K562 (cell line): Measurements from ENCODE around the gene TEX264. TPM values are rescaled to one million over a fixed set of nuclear protein-coding genes. Genes with fewer than 3 reads are reported as not detected.

Experiments
- ATAC-seq: fragments of 200-7000 bp; cut with Tn5 transposase; 3 replicates; pipeline ENCODE4 v1.9.1; 2020; ENCODE audit warnings: moderate library complexity
- BruUV-seq: library from RNA; stranded (reverse); fragments of 400-500 nt; replicated peaks from 2 replicates; lab custom pipeline; 2021; lab: Mats Ljungman, UMichigan
- CTCF ChIA-PET: fragments of 300-600 bp; formaldehyde crosslinking; extraction: SDS; loops from one replicate; lab custom pipeline; 2021; ENCODE audit warnings: low intra/inter-chr PET ratio; lab: Yijun Ruan, JAX
- POLR2A ChIA-PET: fragments of 300-600, 350-650 bp; sonication (Branson Sonifier 250); formaldehyde crosslinking; extraction: SDS; loops from one replicate; lab custom pipeline; 2021; ENCODE audit warnings: antibody characterized with exemption, inconsistent platforms; lab: Yijun Ruan, JAX
- DNase-seq, 4 experiments: peaks; one replicate each; pipeline versions ENCODE4 v3.0.0 to v3.0.0-alpha.2; 2011 to 2018; ENCODE audit warnings: low spot score in 3 of 4, mixed read lengths in 3 of 4; ENCODE audit errors: extremely low read depth in 1 of 4
- FAIRE-seq: peaks from 2 replicates; lab custom pipeline; 2011; peaks lifted over from hg19 to GRCh38; lab: Jason Lieb, UNC
- H2AFZ ChIP-seq: 2 replicates; pipeline ENCODE4 v1.6.0; 2011; ENCODE audit warnings: low read depth, low read length, control low read depth, inconsistent platforms
- H3K27ac ChIP-seq: fragments of 200-600 bp; 3 replicates; pipeline ENCODE4 v1.8.0; 2011; ENCODE audit warnings: low read depth, mild to moderate bottlenecking, control low read depth, inconsistent platforms, low read length, moderate library complexity, mixed read lengths; ENCODE audit errors: extremely low read depth
- H3K27me3 ChIP-seq, 2 experiments: fragments of 300-600 bp in 1 of 2; 2 replicates in 1 of 2; 3 replicates in 1 of 2; pipeline versions ENCODE4 v1.6.0 to v1.8.0; 2011; ENCODE audit warnings: inconsistent platforms in 2 of 2, low read length in 2 of 2, mild to moderate bottlenecking in 1 of 2, mixed read lengths in 1 of 2, moderate library complexity in 1 of 2; ENCODE audit not compliant: control insufficient read depth in 2 of 2, insufficient read depth in 2 of 2
- H3K36me3 ChIP-seq: fragments of 300-600 bp; 3 replicates; pipeline ENCODE4 v1.8.0; 2011; ENCODE audit warnings: mild to moderate bottlenecking, low read length, inconsistent platforms; ENCODE audit not compliant: control insufficient read depth, insufficient read depth
- H3K4me1 ChIP-seq, 2 experiments: fragments of 200-600 bp in 1 of 2; replicated peaks in 1 of 2; 2 replicates in 1 of 2; 3 replicates in 1 of 2; pipeline versions ENCODE4 v1.5.1 to v1.8.0; 2011; ENCODE audit warnings: inconsistent platforms in 2 of 2, low read length in 2 of 2, mild to moderate bottlenecking in 1 of 2, mixed read lengths in 1 of 2, moderate library complexity in 1 of 2; ENCODE audit not compliant: control insufficient read depth in 2 of 2, insufficient read depth in 2 of 2
- H3K4me2 ChIP-seq: 2 replicates; pipeline ENCODE4 v1.6.1; 2011; ENCODE audit warnings: low read length, control low read depth, inconsistent platforms, mixed read lengths; ENCODE audit not compliant: insufficient read depth
- H3K4me3 ChIP-seq: fragments of 200-600 bp; sonication (generic), shearing (Covaris generic); 2 replicates; pipeline ENCODE4 v1.5.1; 2016; ENCODE audit warnings: control low read depth, inconsistent platforms
- H3K79me2 ChIP-seq: fragments of 200-600 bp; 3 replicates; pipeline ENCODE4 v1.8.0; 2011; ENCODE audit warnings: low read length, inconsistent platforms; ENCODE audit not compliant: control insufficient read depth, insufficient read depth
- H3K9ac ChIP-seq, 2 experiments: 2 replicates each; pipeline versions ENCODE4 v1.6.0 to v1.6.1; 2011; ENCODE audit warnings: low read depth in 2 of 2, low read length in 2 of 2, control low read depth in 1 of 2, inconsistent platforms in 1 of 2, mild to moderate bottlenecking in 1 of 2, mixed read lengths in 1 of 2; ENCODE audit not compliant: insufficient read depth in 1 of 2
- H3K9me1 ChIP-seq: one replicate; pipeline ENCODE4 v1.6.0; 2011; ENCODE audit warnings: inconsistent platforms, mild to moderate bottlenecking, low read length, moderate library complexity; ENCODE audit not compliant: control insufficient read depth, insufficient read depth
- H3K9me3 ChIP-seq: replicated peaks from 2 replicates; pipeline ENCODE4 v1.5.1; 2011; ENCODE audit warnings: low read depth, low read length, inconsistent platforms; ENCODE audit not compliant: control insufficient read depth, insufficient read depth
- H4K20me1 ChIP-seq: replicated peaks from 2 replicates; pipeline ENCODE4 v1.6.1; 2011; ENCODE audit warnings: low read length, inconsistent platforms, mixed read lengths; ENCODE audit not compliant: control insufficient read depth, insufficient read depth
- CREB3L1 ChIP-seq: fragments of 450-650 bp; IDR thresholded peaks from 2 replicates; pipeline ENCODE4 v1.6.1; 2014; ENCODE audit warnings: low read depth, mild to moderate bottlenecking, moderate library complexity, borderline replicate concordance
- NFIC ChIP-seq: fragments of 450-650 bp; IDR thresholded peaks from 2 replicates; pipeline ENCODE4 v1.6.1; 2017; ENCODE audit warnings: mild to moderate bottlenecking, inconsistent platforms
- THRA ChIP-seq: fragments of 450-650 bp; IDR thresholded peaks from 2 replicates; pipeline ENCODE4 v1.6.1; 2017; ENCODE audit warnings: mild to moderate bottlenecking, moderate library complexity
- ZC3H11A ChIP-seq: IDR thresholded peaks from 2 replicates; pipeline ENCODE4 v1.6.1; 2012; ENCODE audit warnings: low read depth, low read length, improper control_type of control experiment
- ZNF586 ChIP-seq: fragments of 450-650 bp; formaldehyde crosslinking; conservative IDR thresholded peaks from 2 replicates; pipeline ENCODE4 v1.4.0; 2020; ENCODE audit warnings: mild to moderate bottlenecking, moderate library complexity
- ZNF75A ChIP-seq: fragments of 450-650 bp; formaldehyde crosslinking; IDR thresholded peaks from 2 replicates; pipeline ENCODE4 v1.4.0; 2020; ENCODE audit warnings: mild to moderate bottlenecking
- WGBS: fragments of 100-300 bp; shearing (Covaris generic); methylation state at CpG from one replicate; pipeline ENCODE4 v1.1.6; 2016; ENCODE audit warnings: low coverage, mixed read lengths; ENCODE audit not compliant: insufficient coverage; ENCODE audit errors: missing lambda C conversion rate; 5-methylcytosine and 5-hydroxymethylcytosine counted together
- in situ Hi-C: fragments of 300-500 bp; cut with MboI; formaldehyde crosslinking; loops from 4 replicates; pipeline ENCODE4 v1.15.0; 2018; ENCODE audit warnings: inconsistent platforms, mixed read lengths
- intact Hi-C: fragments of 100-400 bp; cut with micrococcal nuclease; formaldehyde crosslinking; loops from 2 replicates; pipeline ENCODE4 v1.14.2; 2022
- polyA plus RNA-seq, 8 experiments: library from polyadenylated mRNA; depleted of rRNA in 4 of 8; stranded (reverse) in 5 of 8; unstranded in 3 of 8; fragments of >200 nt; fragmentation: Nextera tagmentation in 2 of 8; fragmentation: Illumina TruSeq in 1 of 8; extraction: Ambion mirVana in 2 of 8; extraction: Trizol in 1 of 8; gene quantifications; 2 replicates each; pipeline versions ENCODE4 v1.2.1 to v1.2.3, GENCODE V29; 2011 to 2014; ENCODE audit warnings: inconsistent platforms in 1 of 8, missing spikeins in 1 of 8
- total RNA-seq, 7 experiments: library from RNA; depleted of rRNA in 6 of 7; stranded (reverse); fragments of >200 nt in 6 of 7; fragmentation: Illumina TruSeq in 2 of 7; extraction: Trizol in 2 of 7; gene quantifications; 2 replicates each; pipeline versions ENCODE4 v1.2.1 to v1.2.3, GENCODE V29; 2011 to 2021; ENCODE audit warnings: low replicate concordance in 1 of 7
- TF ChIP-seq, protein P1 (sequence below): sonication (generic); IDR thresholded peaks from 2 replicates; pipeline ENCODE4 v1.6.1; 2016

The TEX264 gene
- total and polyA plus RNA-seq, 9 of the 15 experiments (the other 6 are each of a cell fraction or from before 2014, with no cell fraction given), result 4.1 to 47.0 (median 31.0) TPM

DNA sequence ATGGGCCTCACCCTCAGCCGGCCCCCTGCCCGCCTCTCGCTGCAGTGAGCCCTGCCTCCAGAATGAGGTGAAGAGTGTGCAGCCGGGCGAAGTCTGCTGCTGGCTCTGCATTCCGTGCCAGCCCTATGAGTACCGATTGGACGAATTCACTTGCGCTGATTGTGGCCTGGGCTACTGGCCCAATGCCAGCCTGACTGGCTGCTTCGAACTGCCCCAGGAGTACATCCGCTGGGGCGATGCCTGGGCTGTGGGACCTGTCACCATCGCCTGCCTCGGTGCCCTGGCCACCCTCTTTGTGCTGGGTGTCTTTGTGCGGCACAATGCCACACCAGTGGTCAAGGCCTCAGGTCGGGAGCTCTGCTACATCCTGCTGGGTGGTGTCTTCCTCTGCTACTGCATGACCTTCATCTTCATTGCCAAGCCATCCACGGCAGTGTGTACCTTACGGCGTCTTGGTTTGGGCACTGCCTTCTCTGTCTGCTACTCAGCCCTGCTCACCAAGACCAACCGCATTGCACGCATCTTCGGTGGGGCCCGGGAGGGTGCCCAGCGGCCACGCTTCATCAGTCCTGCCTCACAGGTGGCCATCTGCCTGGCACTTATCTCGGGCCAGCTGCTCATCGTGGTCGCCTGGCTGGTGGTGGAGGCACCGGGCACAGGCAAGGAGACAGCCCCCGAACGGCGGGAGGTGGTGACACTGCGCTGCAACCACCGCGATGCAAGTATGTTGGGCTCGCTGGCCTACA is 44.4 kb downstream of the TEX264 start:
- CTCF ChIA-PET, result no interaction called here
- no peak overlapping the region for H3K4me3 ChIP-seq
- TF ChIP-seq, protein P1, sequence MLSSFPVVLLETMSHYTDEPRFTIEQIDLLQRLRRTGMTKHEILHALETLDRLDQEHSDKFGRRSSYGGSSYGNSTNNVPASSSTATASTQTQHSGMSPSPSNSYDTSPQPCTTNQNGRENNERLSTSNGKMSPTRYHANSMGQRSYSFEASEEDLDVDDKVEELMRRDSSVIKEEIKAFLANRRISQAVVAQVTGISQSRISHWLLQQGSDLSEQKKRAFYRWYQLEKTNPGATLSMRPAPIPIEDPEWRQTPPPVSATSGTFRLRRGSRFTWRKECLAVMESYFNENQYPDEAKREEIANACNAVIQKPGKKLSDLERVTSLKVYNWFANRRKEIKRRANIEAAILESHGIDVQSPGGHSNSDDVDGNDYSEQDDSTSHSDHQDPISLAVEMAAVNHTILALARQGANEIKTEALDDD, result no peak
- TF ChIP-seq NFIC (0 out of 2 replicates have a peak, but pooled peaks have one; percentile 22), THRA (no peak), ZC3H11A (no peak), ZNF75A (CRISPR knock-in tag) (no peak), ZNF586 (CRISPR knock-in tag) (no peak), CREB3L1 (no peak)
- TF ChIP-seq, all 486 proteins: peak for 1
- Histone ChIP-seq H3K4me2 (no peak overlapping the region), H3K27me3 (peaks cover 0 to 62% of the 10 kb centered on the region in 2 experiments; a peak in 4 of 5 replicates), H3K9me3 (no peaks in the 10 kb centered on the region), H2AFZ (no peak overlapping the region), H3K9me1 (no peaks in the 10 kb centered on the region), H3K9ac (no peak overlapping the region), H3K27ac (no peak overlapping the region), H4K20me1 (no peaks in the 10 kb centered on the region), H3K36me3 (no peaks in the 10 kb centered on the region), H3K79me2 (no peaks in the 10 kb centered on the region), H3K4me1 (no peaks in the 10 kb centered on the region; a peak in 1 of 5 replicates)
- in situ Hi-C loops, result no loop called here
- FAIRE-seq (no peak), ATAC-seq (no peak), DNase-seq (no peak)
- no TSS peak for BruUV-seq
- POLR2A ChIA-PET, result interaction anchor here (1.2 kb wide), 1 partner anchor 14 kb away, joined by 4 read pairs; no protein-coding TSS in a partner anchor
- intact Hi-C loops, result loop anchor here (5.0 kb wide), 1 partner anchor 87 kb away; no protein-coding TSS in a partner anchor
- 14% methylated on average over 34 of the region's 36 CpGs for WGBS
